Fibroblast of mammary gland (primary cell): ENCODE results near the gene PTK6.
A peak's percentile ranks its signal among the peaks of the same experiment; 100 is the strongest.

ENCODE experiments used
- DNase-seq: peaks from one replicate; pipeline ENCODE4 v3.0.0-alpha.2; 2010; ENCODE audit warnings: low read depth
- H3K4me3 ChIP-seq: 2 replicates; pipeline ENCODE4 v1.5.1; 2011; ENCODE audit warnings: low read depth, mild to moderate bottlenecking, low read length, moderate library complexity; ENCODE audit not compliant: control insufficient read depth
- TF ChIP-seq, protein P1 (sequence below): conservative IDR thresholded peaks from 2 replicates; pipeline ENCODE4 v1.5.1; 2011; ENCODE audit warnings: low read depth, low read length, inconsistent platforms; ENCODE audit not compliant: control insufficient read depth, insufficient read depth

PTK6 gene

DNA sequence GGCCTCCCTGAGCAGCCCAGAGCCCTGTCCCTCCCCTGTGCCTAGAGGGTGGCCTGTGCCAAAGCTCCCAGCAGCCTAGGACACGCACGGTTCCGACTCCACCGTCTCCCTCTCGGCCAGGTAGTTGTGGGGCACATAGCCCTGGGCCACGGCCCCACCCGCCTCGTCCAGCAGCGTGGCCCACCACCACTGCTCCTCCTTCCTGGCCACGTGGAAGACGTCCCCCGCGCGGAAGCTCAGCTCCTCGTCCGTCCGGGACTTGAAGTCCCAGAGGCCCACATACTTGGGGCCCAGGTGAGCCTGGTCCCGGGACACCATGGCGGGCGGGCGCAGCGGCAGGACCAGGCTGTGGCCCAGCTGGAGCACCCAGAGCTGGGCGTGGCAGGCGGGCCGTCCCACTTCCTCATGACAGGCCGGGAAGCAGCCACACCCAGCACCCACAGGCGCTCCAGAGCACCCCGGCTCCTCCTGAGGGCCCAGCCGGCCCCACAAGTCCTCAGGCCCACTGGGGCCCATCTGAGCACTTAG, at the start of gene PTK6:
Gene PTK6, minus strand, starts transcription at position 380 of the 528 bp plus-strand sequence. Its CDS starts 62 bp downstream, at position 318.
- DNase-seq, result no peak
- TF ChIP-seq, protein P1, sequence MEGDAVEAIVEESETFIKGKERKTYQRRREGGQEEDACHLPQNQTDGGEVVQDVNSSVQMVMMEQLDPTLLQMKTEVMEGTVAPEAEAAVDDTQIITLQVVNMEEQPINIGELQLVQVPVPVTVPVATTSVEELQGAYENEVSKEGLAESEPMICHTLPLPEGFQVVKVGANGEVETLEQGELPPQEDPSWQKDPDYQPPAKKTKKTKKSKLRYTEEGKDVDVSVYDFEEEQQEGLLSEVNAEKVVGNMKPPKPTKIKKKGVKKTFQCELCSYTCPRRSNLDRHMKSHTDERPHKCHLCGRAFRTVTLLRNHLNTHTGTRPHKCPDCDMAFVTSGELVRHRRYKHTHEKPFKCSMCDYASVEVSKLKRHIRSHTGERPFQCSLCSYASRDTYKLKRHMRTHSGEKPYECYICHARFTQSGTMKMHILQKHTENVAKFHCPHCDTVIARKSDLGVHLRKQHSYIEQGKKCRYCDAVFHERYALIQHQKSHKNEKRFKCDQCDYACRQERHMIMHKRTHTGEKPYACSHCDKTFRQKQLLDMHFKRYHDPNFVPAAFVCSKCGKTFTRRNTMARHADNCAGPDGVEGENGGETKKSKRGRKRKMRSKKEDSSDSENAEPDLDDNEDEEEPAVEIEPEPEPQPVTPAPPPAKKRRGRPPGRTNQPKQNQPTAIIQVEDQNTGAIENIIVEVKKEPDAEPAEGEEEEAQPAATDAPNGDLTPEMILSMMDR, result no peak
- H3K4me3 ChIP-seq, result peak within 1 kb of the TSS; percentile 22

GRCh38 chr20:63586797-63587196, 49.6 kb upstream of the PTK6 start:
- TF ChIP-seq, protein P1, result no peak
- no peak for DNase-seq
- no peak overlapping the region for H3K4me3 ChIP-seq

- DNase-seq, result no peak
- TF ChIP-seq, protein P1, result no peak
- H3K4me3 ChIP-seq, result no peak overlapping the region
Observed at GRCh38 chr20:63585616-63586565, 48.7 kb upstream of the PTK6 start.

- no peak overlapping the region for H3K4me3 ChIP-seq
- TF ChIP-seq, protein P1, result no peak
- DNase-seq, result no peak
Observed at GRCh38 chr20:63582382-63583063, 45.3 kb upstream of the PTK6 start.

- peak; percentile 60 for DNase-seq
- no peak overlapping the region for H3K4me3 ChIP-seq
- TF ChIP-seq, protein P1, result peak; percentile 47
Observed at GRCh38 chr20:63580796-63581461, 43.8 kb upstream of the PTK6 start.

- TF ChIP-seq, protein P1, result no peak
- H3K4me3 ChIP-seq, result no peak overlapping the region
- no peak for DNase-seq
Observed at GRCh38 chr20:63579017-63579694, 42.0 kb upstream of the PTK6 start.
